TTC549 (cell line): ENCODE measurements around the gene BIRC6.
A peak's percentile ranks its signal among the peaks of the same experiment; 100 is the strongest.

Experiments used
- FAIRE-seq: peaks from 2 replicates; lab custom pipeline; 2012; peaks lifted over from hg19 to GRCh38; lab: Jason Lieb, UNC

Gene BIRC6

GRCh38 chr2:32522770-32523169, 165.9 kb downstream of the BIRC6 start:
- FAIRE-seq, result no peak

- no peak for FAIRE-seq
Measured at GRCh38 chr2:32523686-32524085, 166.9 kb downstream of the BIRC6 start.

- FAIRE-seq, result no peak
Measured at GRCh38 chr2:32532341-32532740, 175.5 kb downstream of the BIRC6 start.

GRCh38 chr2:32532961-32533360, 176.1 kb downstream of the BIRC6 start:
- no peak for FAIRE-seq

DNA sequence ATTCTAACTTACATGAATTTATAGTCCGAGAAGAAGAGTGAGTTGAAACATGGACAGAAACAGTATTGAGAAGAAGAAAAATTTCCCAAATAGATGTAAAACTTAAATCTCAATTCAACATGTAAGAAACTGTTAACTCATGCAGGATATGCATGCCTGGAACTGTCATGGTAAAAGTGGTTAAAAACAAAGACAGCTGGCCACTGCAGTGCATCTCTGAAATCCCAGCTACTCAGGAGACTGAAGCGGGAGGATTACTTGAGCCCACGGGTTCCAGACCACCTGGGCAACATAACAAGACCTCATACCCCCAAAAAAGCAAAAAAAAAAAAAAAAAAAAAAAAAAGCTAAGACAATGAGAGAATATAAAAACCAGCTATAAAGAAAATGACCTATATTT, 178.0 kb downstream of the BIRC6 start:
- no peak for FAIRE-seq

GRCh38 chr2:32538735-32539134, 181.9 kb downstream of the BIRC6 start:
- FAIRE-seq, result no peak

DNA sequence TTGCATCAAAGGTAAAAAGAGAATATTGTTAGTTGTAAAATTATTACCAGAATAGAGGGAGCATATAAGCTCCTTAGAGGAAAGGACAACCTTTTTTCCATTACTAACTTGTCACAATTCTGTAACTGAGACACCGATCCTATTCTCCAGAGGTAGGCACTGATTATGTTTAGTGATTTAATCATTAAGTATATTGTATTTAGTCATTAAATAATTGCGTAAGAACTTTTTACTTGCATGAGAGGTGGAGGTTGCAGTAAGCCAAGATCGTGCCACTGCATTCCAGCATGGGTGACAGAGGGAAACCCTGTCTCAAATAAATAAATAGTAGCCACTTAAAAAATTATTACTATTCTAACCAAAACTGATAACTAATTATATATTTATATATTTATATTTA, 195.7 kb downstream of the BIRC6 start:
- peak; percentile 54 for FAIRE-seq

DNA sequence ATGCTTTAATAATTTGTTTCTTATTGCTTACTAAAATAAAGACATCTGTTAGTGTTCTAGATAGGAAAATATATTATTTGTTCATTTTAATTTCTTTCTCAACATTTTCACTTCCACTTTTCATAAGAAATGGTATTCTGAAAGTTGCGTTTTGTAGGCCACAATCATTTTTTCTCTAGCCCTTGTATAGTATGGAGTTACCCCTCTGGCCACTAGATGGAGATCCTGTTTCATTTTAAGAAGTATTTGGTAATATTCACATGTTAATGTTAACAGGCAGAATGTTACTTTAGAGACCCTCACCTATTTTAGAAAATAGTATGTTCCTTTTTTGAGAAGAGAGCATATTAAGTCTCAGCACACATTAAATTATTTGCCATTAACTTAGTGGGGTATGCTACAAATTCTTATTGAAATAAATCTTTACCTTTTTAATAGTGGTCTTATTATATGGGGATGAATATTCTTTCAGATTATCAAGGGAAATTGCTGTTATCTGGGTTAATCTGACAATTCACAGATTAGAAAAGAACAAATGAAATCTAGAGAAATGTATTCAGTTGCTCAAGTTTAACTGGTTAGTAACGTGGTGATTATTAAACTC, 197.1 kb downstream of the BIRC6 start:
- FAIRE-seq, result peak; percentile 96

DNA sequence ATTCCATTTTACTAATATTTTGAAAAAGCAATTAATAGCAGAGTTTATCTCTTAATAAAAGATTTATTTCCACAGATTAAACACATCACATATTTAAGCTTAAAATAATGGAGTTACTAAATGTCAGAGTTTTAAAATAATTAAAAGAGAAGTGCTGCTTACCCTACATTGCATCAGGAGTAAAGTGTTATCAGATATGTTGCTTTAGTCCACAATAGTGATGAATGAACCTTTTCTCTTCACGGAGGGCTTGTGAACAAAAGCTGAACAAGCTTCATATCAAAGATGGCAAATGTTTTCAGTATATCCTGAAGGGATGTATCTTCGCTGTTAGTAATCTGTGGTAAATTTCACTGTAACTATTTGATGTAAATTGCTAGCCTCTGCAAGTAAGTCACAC, 201.7 kb downstream of the BIRC6 start:
- FAIRE-seq, result peak; percentile 79

- no peak for FAIRE-seq
Measured at GRCh38 chr2:32559136-32559535, 202.3 kb downstream of the BIRC6 start.

GRCh38 chr2:32562906-32563305, 206.1 kb downstream of the BIRC6 start:
- no peak for FAIRE-seq

DNA sequence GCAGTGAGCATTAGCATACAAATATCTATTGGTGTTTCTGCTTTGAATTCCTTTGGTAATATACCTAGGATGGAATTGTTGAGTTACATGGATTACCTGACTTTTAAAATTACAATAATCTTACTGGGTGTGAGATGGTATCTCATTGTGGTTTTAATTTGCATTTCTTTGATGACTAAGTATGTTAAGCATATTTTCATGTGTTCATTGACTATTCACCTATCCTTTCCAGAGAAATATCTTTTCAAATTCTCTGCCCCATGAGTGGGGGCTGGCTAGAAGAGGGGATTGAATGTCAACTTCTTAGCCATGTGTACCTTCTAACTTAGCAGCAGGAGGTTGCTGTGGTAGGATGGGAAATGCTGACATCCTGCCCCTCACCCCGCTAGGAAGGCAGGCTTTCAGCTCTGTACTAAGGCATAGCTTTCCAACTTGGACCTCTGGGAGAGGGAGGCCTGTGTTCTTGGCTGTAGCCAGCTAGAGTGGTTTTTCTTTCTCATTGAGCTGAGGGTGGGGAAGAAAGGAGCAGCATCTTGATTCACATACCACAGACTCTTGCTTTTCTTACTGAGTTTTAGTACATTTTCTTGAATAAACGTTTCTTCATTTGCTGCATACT, 207.7 kb downstream of the BIRC6 start:
- FAIRE-seq, result no peak

GRCh38 chr2:32565902-32566301, 209.1 kb downstream of the BIRC6 start:
- FAIRE-seq, result no peak

- no peak for FAIRE-seq
Measured at GRCh38 chr2:32572030-32572429, 215.2 kb downstream of the BIRC6 start.

DNA sequence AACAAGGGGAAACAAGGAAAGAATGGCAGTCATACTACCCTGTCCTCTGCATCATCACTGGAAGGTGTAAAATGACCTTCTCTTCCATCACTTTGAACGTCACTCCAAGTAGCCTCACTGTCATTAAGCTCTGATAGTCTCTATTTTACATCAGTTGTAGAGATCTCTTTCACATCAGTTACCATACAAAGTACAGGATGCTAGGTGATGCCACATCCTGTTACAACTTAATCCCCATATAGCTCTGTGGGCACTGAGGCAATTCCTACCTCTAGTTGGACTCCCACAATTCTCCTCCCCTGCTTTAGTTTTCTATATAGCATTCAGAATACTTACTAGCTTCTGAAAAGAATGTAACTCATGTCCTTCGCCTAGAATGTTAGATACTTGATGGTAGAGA, 215.9 kb downstream of the BIRC6 start:
- FAIRE-seq, result no peak

GRCh38 chr2:32591669-32592463, 235.0 kb downstream of the BIRC6 start:
- no peak for FAIRE-seq

GRCh38 chr2:32594573-32594972, 237.8 kb downstream of the BIRC6 start:
- FAIRE-seq, result peak; percentile 87

GRCh38 chr2:32611366-32611765, 254.5 kb downstream of the BIRC6 start:
- no peak for FAIRE-seq

GRCh38 chr2:32611771-32612170, 254.9 kb downstream of the BIRC6 start:
- no peak for FAIRE-seq

- no peak for FAIRE-seq
Measured at GRCh38 chr2:32614084-32614483, 257.3 kb downstream of the BIRC6 start.

DNA sequence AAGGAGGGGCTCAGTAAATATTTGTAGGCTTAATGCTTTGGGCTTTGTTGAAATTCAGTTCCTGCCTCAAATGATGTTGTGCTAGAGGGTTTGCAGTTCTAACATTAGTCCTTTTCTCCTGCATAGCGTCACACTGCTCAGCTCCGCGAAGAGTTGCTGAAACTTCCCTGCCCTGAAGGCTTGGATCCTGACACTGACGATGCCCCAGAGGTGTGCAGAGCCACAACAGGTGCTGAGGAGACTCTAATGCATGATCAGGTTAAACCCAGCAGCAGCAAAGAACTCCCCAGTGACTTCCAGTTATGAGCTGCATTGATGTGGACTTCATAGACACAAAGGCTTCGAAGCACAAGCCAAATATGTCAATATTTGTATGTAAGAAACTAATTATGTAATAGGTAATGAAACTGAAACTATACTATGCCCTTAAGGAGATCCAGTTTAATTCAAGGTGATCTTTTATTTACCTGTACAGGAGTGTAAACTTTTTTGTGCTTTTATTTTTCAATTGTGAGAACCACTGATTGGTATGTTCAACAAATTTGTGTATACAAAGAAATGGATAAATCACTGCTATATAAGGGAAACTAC, 260.9 kb downstream of the BIRC6 start:
- FAIRE-seq, result no peak

DNA sequence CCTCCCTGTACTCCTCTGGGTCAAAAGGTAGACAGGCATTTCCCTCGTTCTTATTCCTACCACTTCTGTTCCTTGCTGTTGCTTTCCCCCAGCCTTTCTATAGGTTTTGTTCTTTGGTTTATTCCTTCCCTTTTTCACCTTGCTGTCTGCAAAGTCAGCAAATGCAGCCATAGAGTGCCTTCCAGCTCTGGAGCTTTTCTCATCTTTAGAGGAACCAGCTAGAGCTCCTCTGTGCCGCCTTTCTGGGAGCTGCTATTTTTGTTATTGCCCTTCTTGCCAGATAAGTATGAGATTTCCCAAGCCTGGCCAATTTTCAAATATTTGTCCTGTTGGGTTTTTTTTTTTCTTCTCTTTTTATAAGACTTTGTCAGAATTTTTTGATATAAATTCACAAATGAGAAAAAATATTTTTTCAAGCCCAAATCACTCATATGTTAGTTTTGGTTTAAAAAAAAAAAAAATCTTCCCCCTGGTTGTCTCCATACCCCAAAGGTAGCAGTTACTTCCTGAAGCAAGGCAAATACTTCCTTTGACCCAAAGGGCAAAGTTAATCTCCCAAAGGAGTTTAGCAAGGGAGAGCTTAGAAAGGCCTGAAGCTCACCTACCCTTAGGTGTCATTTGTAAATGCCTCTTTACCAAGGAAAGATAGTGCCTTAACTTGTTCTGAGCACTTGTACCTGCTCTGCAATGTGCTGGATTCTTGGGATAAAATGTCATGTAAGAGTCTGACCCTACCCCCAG, 265.9 kb downstream of the BIRC6 start:
- no peak for FAIRE-seq

GRCh38 chr2:32623311-32623706, 266.5 kb downstream of the BIRC6 start:
- no peak for FAIRE-seq
